ENCODE results near the gene SORCS2.

The SORCS2 gene

DNA sequence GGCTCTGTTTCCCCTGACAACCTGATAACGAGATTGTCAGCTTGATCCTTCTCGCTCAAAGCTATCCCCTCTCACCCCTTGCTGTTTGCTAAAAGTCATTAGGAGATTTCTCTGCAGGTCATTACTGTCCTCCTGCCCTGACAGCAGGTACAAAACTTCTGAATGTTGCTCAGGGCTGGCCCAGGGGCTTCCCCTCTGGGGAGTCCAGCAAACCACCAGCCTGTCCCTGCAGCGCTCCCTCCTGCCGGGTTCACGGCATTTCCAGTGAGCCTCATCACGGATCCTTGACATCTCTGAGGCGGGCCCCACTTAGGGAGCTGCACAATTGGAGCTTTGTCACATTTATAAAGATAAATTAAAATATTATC is 5.2 kb upstream of the SORCS2 start:
- DNase-seq: no peak

DNA sequence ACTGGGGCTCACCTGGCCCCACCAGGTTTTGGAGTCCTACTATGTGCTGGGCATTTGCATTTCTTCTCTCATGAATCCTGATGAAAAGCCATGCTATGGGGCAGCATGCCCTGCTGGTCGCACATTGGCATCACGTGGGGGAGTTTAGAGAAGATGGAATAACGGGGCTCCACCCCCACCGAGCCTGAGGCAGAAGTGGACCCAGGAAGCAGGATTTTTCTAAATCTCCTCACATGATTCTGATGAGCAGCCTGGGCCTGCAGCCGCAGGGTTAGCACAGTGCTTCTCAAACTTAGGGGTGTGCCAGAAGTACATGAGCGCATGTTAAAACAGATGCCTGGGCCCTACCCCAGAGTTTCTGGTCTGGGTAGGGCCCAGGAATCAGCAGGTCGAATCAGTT is 4.6 kb upstream of the SORCS2 start:
- DNase-seq: no peak

DNA sequence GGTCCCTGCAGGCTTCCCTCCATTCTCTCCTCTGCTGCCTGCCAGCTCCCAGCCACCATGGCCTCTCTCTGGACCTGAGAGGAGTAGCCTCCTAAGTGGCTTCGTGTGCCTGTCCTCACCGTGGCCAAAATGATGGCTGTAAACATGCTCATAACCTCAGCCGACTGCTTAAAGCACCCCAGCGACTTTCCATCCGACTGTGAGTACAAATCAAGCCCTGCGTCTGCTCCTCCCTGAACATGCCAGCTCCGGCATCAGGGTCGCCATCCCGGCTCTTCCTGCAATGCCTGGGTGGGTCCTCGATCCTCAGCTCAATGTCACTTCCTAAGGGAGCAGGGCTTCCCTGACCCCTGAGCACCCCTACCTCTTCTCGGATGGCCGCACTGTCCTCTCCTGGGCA is 3.3 kb upstream of the SORCS2 start:
- DNase-seq: no peak

DNA sequence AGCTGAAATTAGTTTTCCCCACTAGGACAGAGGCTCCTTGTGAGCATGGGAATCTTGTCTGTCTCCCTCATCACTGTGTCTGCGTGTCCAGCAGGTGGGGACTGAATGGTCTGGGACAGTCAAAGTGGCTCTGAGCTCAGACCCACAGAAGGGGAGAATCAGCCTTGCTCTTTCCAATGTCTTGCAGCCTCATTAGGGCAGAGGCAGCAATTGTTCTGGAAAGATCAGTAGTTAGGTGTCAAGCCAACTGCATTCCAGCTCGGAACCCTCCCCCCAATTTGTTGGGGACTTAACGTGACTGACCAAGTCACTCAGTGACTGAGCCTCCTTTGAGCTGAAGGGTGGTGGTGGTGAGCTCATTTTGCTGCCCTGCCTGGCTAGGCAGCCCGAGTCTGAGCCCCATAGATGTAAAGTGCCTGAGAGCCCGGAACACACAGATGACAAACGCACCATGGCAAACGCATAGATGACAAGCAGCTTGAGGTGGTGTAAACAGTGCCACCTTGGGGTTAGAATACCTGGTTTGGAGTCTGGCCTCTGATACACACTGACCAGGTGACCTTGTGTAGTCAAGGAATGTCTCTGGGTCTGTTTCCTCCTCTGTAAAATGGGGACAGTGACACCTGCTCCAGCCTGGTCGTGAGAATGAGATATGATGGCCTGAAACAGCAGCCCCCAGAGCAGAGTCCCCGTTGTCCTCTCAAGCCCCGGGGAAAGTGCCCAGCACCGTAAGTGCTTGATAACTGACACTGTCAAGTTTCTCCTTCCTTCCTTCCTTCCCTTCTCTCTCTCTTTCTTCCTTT is 2.7 kb upstream of the SORCS2 start:
- no peak for DNase-seq

DNA sequence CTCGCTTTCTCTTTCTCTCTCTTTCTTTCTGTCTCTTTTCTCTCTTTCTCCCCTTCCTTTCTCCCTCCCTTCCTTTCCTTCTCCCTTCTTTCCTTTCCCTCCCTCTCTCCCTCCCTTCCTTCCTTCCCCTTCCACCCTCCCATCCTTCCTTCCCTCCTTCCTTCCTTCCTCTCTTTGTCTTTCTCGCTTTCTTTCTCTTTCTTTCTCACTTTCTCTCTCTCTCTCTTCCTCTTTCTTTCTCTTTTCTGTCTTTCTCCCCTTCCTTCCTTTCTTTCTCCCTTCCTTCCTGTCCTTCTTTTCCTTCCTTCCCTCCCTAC is 2.1 kb upstream of the SORCS2 start:
- DNase-seq: no peak

DNA sequence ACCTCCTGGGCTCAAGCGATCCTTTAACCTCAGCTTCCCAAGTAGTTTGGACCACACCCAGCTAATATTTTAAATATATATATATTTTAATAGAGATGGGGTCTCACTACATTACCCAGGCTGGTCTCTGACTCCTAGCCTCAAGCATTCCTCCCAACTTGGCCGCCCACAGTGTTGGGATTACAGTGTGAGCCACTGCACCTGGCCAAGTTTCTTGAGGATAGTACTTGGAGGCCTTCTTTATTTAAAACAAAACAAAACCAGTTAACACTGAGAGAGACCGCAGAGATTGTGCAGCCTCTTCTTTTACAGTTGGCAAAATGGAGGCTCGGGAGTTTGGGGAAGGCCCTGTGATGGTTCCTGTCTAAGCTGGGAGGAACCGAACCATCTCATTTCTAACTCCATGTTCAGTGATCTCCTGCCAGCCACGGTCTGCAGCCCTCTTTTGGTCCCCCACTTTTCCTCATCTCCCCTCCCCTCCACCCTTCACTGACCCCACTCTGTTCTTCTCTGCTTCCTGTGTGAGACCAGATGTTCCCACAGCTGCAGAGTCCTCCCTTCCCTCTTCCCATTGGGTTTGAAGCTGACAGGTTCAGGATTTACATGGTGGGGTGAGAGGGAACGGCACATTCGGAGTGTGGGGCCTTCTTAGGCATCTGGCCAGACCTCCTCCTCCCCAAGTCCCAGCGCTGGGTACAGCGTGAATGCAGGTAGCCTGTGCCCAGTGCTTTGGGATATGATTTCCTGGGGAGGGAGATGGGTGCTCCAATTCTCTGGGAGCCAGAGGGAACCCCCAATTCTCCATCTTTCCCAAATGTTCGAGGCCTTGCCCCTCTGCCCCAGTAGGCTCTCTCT is 1.4 kb upstream of the SORCS2 start:
- no peak for DNase-seq

DNA sequence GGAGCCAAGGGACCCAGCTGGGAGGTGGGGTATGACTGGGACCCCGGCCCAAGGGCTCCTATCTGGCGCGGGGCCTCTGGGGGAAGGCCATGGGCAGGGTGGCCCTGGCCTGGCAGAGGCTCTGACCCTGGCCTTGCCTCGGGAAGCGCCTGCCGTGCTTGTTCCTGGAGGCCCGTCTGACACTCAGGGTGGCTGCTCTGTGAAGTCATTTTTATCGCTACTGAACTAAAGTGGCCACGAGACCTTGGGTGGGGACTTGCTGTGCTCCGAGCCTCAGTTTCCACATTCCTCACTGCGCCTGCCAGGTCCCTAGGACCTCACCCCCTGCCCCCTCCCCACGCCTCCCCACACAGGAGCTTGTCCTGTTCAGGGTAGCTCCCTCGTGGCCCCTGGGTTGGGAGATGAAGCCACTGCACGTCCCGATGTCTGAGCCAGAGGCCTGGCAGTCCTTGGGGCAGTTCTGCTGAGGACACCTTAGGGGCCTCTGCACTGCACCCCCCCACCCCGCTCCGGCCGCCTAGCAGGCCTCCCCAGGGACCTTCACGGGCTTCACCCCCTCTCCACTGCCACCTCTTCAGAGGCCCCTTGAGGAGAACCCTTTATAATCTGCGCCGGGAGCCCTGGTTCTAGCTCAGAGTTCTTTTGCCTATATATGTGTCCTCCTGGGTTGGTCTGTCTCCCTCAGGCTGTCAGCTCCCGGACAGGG is 639 bp upstream of the SORCS2 start:
- DNase-seq: no peak

DNA sequence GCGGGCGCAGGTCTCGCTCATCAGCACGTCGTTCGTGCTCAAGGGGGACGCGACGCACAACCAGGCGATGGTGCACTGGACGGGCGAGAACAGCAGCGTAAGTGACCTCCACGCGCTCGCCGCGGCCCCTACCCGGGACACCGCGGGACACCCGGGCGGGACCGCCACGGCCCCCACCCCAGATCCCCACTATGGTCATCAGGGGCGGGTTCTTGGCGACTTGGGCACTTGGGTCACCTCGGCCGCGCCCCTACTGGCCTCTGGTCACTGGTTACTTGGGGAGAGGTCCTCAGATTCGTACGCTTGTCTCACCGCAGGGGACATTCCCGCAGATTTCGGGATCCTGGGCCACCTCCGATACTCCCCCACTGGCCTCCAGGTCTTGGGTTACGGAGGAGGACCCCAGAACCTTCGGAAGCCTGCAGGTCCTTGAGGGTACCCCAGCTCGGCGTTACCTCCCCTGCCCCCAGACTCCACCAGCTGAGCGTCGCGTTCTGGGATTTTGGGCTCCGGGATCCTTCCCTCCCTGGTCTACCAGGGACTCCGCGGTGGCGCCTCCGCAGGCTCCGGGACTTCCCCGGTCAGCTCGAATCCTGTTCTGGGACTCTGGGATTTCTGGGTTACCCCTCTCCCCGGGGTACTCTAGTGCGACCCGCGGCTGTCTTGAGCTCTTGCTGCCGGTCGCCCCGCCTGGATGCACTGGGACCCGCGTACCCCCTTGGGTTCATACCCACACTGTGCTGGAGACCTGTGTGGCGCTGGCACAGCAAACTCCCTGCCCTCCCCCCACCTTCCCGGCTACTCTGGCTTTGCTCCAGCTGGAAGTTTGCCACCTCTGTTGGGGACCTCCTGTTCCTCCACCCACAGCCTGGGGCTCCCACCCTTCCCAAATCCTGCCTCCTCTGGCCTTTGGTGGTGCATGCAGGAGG is 956 bp downstream of the SORCS2 start:
- DNase-seq: no peak

DNA sequence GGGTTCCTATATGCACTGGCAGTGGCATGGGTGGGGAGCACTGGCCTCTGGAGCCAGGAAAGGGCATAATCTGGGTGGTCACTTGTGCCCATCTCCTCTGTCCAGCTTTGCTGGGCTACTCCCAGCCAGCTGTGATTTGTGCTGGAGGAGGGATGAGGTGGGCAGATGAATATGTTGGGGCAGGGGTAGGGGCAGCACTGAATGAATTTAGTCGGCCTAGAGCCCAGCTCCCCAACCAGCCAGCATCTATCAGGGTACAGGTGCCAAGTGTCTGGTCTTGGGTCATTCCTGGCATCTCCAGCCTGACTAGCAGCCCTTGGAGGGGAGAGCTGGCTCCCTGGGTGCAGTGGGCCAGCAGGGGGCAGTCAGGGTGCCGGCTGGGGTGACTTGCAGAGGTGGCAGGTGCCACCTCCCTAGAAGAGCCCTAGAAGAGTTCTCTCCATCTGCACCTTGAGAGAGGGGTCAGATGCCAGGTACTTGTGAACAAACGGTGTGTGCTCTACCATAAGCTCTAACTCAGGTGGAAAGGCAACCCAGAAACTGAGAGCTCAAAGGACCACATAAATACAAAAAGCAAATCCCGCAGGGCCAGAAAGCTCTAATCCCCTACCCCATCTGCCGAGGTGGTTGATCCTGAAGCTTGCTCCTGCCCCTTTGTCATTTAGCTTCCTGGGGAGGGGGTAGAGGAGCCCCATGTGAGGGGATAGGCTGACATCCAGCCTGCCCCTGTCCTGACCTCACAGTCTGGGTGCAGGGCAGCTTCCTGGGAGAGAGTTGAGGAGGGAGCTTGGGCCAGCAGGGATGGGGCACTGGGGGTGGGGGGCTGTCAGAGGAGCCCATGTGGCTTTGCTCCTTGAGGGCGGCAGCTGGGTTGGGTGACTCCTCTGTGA is 2.2 kb downstream of the SORCS2 start:
- DNase-seq: peak; percentile 30 to 57

DNA sequence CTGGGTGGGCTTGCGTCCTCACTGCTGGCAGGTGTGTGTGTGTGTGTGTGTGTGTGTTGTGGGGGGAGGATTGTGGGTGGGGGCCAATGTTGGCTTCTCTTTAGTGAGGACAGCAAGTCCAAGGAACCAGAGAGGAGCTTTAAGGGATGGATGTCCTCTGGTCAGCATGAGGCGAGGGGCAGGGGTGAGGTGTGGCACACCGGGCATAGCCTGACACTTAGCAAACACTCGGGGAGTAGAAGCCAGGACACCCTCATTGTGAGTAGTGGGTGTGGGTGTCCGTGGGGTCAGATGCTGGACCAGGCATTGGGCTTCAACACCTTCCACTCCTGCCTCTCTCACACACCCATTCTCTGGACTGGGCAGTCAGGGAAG is 2.8 kb downstream of the SORCS2 start:
- DNase-seq: no peak

DNA sequence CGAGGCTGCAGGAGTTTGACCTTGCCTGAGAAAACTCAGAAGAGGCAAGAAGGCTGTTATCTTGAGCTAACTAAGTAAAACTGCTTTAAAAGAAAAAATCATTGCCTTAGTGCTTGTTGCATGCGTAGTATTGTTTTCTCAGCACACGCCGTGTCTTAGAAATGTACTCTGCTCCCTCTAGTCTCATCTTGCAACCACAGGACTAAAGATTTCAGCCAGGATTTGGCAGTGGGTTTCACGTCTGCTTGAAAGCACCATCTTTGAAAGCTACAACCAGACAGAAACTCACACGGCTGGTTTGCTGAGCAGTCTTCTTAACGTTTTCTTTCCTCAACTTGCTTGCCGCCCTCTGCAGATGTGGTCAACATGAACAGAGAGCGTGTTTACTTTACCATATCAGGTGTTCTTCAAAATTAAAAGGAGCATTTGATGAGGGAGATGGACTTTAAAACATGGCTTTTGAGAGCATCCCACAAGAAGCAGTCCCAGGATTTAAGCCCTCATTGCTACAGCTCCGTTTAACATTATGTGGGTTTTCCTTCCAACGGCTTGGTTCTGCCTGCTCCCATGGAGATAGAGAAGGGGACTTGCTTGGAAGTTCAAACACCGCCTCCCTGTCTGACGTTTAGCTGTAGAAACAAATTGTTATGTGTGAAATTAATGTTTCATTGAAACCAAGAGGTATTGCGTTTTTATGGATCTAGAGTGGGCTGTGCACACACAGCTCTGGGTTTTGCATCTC is 3.4 kb downstream of the SORCS2 start:
- no peak for DNase-seq

DNA sequence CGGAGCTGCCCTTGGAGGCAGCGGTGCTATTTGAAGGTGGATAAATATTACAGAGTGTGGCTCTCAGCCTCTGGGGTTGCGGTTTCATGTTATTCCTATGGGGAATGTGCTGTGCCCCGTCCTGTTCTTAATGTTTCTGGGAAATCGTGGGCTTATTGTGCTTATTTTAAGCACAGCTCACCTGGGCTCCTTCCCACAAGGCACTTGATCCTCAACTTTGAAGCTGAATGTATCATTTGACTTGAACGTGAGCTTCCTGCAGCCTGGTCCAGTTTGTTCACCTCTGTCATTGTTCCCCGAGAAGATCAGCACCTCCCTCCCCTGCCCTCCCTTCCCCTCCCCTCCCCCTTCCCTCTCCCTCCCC is 3.9 kb downstream of the SORCS2 start:
- no peak for DNase-seq

DNA sequence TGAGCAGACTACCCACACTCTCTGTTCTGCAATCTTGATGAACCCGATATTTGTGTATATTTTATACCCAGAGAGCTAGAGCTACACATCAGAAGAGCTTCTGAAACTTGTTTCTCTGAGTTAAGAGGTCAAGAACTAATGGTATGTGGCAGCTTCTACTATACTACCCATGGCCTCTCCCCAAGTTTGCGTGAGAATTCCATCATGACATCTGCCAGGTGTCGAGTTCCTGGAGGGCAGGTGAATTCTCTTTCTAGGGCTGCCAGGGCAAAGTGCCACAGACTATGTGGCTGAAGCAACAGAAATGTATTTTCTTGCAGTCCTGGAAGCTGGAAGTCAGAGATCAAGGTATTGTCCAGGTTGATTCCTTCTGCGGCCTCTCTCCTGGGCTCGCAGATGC is 4.4 kb downstream of the SORCS2 start:
- DNase-seq: no peak

DNA sequence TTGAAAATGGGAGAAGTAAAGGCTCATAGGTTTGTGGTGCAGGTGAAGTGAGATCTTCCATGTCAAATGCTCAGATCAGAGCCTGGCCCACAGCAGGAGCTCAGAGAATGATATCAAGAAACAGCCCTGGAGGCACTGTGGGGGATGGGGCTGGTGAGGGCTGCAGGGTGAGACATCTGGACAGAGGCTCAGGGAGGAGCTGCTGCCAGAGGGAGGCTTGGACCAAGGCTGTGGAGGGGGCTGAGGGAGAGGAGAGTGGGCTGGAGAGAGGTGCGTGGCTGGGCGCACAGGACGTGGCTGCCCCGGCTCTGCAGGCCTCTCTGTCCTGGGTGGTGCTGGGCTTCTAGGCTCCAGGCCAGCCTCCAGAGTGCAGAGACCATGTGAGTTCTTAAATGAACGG is 5.6 kb downstream of the SORCS2 start:
- DNase-seq: no peak

DNA sequence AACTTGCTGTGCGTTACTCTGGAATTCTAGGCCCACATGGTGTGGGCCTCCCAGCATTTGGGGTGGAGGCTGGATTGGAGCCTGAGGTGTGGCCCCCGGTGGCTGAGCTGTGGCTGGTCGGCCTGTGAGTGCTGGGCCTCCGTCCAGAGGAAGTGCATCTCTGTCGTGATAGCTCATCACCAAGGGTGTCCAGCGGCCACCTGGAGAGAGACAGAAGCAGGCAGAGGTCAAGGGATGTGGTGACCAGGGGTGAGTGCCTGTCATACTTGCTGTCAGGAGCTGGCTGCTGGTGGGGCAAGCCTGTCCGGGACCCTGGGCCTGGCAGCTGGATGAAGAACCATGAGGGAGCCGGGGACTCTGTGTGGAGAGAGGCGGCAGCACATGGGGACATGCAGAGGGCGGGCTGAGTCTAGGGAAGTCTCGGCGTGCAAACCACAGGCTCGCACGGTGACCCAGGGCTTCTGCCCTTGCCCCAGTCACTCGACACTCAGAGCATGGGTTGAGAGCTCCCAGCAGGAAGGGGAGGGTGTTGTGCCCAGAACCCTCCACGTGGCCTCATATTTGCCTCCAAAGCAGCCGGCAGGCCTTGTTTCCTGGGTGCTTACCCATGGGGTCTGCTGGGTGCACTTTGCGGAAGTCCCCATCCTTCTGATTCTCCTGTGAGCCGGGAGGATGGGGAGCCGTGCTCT is 6.2 kb downstream of the SORCS2 start:
- no peak for DNase-seq

DNA sequence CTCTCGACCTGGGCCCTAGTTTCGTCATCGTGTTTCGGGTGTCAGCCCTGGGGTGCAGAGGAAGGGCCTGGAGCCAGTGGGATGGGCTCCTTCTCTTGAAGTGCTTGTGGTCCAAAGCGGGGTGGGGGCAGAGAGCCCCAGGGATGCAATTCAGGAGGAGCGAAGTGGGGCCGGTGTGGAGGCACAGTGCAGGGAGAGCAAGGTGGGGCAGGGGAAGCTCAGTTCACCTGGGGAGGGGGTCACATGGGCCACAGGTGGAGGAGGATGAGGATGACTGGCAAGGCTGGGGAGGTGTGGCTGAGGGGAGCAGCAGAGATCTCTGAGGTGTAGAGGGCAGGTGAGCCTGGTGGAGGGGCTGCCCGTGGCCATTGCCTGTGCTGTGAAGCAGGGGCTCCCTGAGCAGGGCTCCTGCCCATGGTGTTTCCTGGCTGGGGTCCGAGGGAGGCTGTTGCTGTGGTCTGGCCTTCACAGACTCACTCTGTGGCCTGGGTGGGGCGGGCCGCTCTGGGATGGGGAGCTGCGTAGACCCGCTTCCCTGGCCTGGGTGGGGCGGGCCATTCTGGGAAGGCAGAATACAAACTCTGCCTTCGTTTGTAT is 6.9 kb downstream of the SORCS2 start:
- DNase-seq: no peak

DNA sequence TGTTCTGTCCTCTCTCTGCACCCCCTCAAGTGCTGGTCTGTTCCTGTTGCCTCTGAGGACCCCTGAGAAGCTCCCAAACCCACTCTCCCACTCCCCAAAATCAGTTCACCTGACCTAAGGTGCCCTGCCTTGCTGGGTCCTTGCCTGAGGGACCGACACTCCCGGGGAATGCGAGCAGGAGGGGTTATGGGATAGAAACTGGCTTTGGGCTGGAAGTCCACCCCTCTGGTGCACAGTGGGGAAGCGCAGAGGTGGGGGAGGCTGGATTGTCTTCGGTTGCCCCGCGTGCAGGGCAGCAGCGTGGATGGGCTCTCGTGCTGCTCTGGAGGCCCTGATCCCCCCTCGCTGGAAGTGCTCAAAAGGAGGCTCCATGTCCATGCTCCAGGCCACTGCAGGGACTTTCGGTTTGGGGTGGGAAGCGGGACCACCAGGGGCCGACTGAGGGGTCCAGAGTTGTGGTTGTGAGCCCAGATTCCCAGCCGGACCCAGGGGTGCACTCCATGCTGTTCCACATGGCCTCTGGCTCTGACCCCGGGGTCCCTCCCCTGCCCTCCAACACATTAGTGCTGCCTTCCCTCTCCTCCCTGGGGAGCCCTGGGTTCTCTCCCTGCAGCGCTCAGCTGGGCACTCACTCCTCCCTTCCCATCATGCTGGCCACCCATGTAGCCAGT is 7.6 kb downstream of the SORCS2 start:
- no peak for DNase-seq

DNA sequence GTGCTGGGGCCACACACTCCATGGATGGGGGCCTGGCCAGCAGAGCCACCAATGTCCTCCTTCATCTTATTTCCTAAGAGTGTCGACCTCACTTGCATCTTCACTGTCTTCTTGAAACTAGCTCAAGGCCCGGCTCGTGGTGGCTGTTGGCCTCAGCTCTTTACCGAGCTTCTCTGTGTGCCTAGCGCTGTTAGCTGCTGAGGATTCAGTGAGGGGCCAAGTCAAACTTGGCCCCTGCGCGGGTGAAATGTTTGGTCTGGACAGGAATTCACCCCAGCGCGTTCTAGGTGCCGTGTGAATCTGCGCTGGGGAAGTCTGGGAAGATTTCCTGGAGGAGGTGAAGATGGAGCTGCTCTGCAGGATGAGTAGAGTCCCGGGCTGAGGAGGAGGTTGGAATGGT is 8.5 kb downstream of the SORCS2 start:
- DNase-seq: no peak
